ENCODE data around the gene AOC1.

The AOC1 gene

DNA sequence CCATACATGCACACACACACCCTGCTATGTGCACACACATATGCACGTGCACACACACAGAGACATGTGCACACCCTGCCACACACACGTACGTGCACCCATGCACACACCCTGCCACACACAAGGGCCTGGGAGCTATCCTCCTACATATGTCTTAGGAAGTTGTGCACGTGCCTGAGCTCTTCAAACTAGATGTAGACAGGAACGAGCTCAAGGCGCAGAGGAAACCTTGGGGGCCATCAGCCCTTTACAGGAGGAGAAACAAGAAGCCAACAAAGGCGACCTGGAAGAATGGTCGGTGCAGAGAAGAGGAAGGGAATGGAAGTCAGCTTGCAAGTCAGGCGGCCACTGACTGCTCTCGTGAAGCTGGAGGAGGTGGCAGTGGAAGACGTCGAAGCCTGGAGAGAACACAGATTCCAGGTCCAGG lies 58.7 kb downstream of the AOC1 start:
- H3K4me3 ChIP-seq: no peak overlapping the region
- no peaks in the 10 kb centered on the region for H3K9me3 ChIP-seq
- intact Hi-C loops (cut with DNase I; ENCODE audit: low total_unique reads): no loop called here

More for the DNA sequence above, 58.7 kb downstream of the AOC1 start:
- Histone ChIP-seq H3K4me1 (no peaks in the 10 kb centered on the region), H3K27me3 (peaks cover 0 to 41% of the 10 kb centered on the region in 2 donors), H3K36me3 (no peaks in the 10 kb centered on the region), H3K27ac (no peak overlapping the region)
- no peak for DNase-seq
- TF ChIP-seq, protein P1, sequence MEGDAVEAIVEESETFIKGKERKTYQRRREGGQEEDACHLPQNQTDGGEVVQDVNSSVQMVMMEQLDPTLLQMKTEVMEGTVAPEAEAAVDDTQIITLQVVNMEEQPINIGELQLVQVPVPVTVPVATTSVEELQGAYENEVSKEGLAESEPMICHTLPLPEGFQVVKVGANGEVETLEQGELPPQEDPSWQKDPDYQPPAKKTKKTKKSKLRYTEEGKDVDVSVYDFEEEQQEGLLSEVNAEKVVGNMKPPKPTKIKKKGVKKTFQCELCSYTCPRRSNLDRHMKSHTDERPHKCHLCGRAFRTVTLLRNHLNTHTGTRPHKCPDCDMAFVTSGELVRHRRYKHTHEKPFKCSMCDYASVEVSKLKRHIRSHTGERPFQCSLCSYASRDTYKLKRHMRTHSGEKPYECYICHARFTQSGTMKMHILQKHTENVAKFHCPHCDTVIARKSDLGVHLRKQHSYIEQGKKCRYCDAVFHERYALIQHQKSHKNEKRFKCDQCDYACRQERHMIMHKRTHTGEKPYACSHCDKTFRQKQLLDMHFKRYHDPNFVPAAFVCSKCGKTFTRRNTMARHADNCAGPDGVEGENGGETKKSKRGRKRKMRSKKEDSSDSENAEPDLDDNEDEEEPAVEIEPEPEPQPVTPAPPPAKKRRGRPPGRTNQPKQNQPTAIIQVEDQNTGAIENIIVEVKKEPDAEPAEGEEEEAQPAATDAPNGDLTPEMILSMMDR (IDR thresholded peaks at IDR 0.05): no peak
